Measurements from ENCODE around the gene FBXL19.
A peak's percentile ranks its signal among the peaks of the same experiment; 100 is the strongest.
"Not testable (repeated sequence)": the region's sequence is repeated elsewhere in the genome, so short reads cannot be mapped to it uniquely, and the experiment has no call there.

The FBXL19 gene

DNA sequence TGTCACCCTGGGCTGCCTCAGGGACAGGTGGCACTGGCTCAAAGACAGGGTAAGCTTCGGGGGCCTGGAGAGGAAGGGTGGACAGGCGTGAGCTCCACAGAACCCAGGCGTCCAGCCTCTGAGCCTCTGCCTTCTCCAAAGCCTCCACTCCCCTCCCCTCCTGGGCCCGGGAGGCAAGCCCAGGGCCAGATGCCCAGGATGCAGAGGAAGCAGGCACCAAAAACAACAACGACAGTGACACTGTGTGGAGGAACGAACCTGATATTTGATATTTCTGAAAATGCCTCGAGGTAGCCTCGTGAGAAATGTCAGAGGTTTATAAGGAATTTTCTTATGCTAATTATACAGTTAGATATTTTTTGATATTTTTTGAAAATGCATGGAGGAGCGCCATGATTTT is 35.4 kb upstream of the FBXL19 start:
- no peak overlapping the region for H3K4me3 ChIP-seq (ENCODE audit: extremely low read depth, insufficient read depth, low read length, poor library complexity, severe bottlenecking)
- H3K9me3 ChIP-seq (ENCODE audit: control insufficient read depth, low read length), result no peaks in the 10 kb centered on the region
- no peak overlapping the region for H3K27ac ChIP-seq (ENCODE audit: low read depth, low read length, severe bottlenecking)
- 95 to 98% methylated on average over 3 to 5 of the region's 9 CpGs for WGBS, 2 experiments (ENCODE audit: insufficient coverage in 2 of 2)
- H3K4me1 ChIP-seq (ENCODE audit: control insufficient read depth, insufficient read depth, low read length, poor library complexity, severe bottlenecking), result peaks cover 4% of the 10 kb centered on the region
- peaks cover 77% of the 10 kb centered on the region for H3K36me3 ChIP-seq (ENCODE audit: control insufficient read depth, insufficient read depth, low read length)

DNA sequence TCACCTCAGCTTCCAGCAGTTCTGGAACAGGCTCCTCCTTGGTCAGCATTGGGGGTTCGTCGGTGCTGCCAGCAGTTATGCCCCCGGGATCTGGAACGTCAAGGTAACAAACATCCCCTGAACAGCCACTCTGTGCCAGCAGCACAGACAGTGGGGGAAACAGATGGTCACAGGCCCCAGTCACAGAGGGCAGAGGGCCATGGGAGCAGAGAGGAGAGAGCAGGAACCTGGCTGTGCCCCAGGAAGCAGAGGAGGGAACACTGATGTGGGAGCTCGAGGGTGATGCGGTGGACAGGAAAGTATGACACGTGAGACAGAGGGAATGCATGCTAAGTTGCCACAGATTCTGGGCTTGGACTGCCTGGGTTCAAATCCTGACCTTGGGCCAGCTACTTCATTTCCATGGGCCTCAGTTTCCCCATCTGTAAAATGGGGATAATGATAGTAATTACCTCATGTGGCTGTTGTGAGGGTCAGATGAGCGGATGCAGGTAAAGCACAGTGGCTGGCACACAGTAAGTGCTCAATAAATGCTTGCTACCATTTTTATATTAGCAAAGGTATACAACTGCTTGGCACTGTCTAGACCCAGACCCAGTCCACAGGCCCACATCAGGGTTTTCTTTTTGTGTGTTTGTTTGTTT is 34.4 kb upstream of the FBXL19 start:
- H3K4me3 ChIP-seq (ENCODE audit: extremely low read depth, insufficient read depth, low read length, poor library complexity, severe bottlenecking), result no peak overlapping the region
- H3K27ac ChIP-seq (ENCODE audit: low read depth, low read length, severe bottlenecking), result no peak overlapping the region
- WGBS, 2 experiments (ENCODE audit: insufficient coverage in 2 of 2), result 98 to 100% methylated on average over 5 of the region's 8 CpGs
- no peaks in the 10 kb centered on the region for H3K9me3 ChIP-seq (ENCODE audit: control insufficient read depth, low read length)
- H3K36me3 ChIP-seq (ENCODE audit: control insufficient read depth, insufficient read depth, low read length), result peaks cover 72% of the 10 kb centered on the region
- peaks cover 5% of the 10 kb centered on the region for H3K4me1 ChIP-seq (ENCODE audit: control insufficient read depth, insufficient read depth, low read length, poor library complexity, severe bottlenecking)

DNA sequence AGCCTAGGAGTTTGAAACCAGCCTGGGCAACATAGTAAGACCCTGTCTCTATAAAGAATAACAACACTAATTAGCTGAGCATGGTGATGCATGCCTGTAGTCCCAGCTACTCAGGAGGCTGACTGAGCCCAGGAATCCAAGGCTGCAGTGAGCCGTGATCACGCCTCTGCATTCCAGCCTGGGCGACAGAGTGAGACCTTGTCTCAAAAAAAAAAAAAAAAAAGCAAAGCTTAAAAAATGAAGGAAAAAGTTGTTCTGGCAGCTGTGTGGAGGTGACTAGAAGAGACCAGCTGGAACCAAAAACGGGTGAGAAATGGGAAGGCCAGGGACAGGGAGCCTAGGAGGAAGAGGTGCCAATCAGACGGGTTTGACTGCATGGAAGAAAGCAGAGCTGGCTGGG is 33.7 kb upstream of the FBXL19 start:
- Histone ChIP-seq H3K4me3 (ENCODE audit: extremely low read depth, insufficient read depth, low read length, poor library complexity, severe bottlenecking) (no peak overlapping the region), H3K36me3 (ENCODE audit: control insufficient read depth, insufficient read depth, low read length) (peaks cover 64% of the 10 kb centered on the region), H3K4me1 (ENCODE audit: control insufficient read depth, insufficient read depth, low read length, poor library complexity, severe bottlenecking) (peaks cover 5% of the 10 kb centered on the region), H3K9me3 (ENCODE audit: control insufficient read depth, low read length) (no peaks in the 10 kb centered on the region), H3K27ac (ENCODE audit: low read depth, low read length, severe bottlenecking) (no peak overlapping the region)
- 92 to 93% methylated on average over 4 to 5 of the region's 5 CpGs for WGBS, 2 experiments (ENCODE audit: insufficient coverage in 2 of 2)

DNA sequence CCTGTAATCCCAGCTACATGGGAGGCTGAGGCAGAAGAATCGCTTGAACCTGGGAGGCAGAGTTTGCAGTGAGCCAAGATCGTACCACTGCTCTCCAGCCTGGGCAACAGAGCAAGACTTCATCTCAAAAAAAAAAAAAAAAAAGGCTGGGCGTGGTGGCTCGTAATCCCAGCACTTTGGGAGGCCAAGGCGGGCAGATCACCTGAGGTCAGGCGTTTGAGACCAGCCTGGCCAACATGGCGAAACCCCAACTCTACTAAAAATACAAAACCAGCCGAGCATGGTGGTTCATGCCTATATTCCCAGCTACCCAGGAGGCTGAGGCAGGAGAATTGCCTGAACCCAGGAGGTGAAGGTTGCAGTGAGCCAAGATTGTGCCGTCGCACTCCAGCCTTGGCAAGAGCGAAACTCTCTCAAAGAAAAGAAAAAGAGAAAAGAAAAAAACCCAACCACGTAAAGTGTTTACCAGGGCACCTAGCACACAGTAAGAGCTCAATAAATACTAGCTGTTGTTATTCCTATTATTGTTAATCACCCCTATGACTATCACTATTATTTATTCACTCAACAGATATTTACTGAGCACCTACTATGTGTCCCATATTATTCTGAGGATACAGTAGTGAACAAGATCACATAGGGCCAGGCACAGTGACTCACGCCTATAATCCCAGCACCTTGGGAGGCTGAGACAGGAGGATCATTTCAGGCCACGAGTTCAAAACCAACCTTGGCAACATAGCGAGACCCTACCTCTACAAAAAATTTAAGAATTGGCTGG is 32.1 kb upstream of the FBXL19 start:
- not testable (repeated sequence) for H3K9me3 ChIP-seq (ENCODE audit: control insufficient read depth, low read length); H3K4me3 ChIP-seq (ENCODE audit: extremely low read depth, insufficient read depth, low read length, poor library complexity, severe bottlenecking); H3K27ac ChIP-seq (ENCODE audit: low read depth, low read length, severe bottlenecking)
- H3K36me3 ChIP-seq (ENCODE audit: control insufficient read depth, insufficient read depth, low read length), result peaks cover 49% of the 10 kb centered on the region
- peaks cover 16% of the 10 kb centered on the region for H3K4me1 ChIP-seq (ENCODE audit: control insufficient read depth, insufficient read depth, low read length, poor library complexity, severe bottlenecking)
- WGBS, 2 experiments (ENCODE audit: insufficient coverage in 2 of 2), result 88 to 100% methylated on average over 4 to 9 of the region's 15 CpGs

DNA sequence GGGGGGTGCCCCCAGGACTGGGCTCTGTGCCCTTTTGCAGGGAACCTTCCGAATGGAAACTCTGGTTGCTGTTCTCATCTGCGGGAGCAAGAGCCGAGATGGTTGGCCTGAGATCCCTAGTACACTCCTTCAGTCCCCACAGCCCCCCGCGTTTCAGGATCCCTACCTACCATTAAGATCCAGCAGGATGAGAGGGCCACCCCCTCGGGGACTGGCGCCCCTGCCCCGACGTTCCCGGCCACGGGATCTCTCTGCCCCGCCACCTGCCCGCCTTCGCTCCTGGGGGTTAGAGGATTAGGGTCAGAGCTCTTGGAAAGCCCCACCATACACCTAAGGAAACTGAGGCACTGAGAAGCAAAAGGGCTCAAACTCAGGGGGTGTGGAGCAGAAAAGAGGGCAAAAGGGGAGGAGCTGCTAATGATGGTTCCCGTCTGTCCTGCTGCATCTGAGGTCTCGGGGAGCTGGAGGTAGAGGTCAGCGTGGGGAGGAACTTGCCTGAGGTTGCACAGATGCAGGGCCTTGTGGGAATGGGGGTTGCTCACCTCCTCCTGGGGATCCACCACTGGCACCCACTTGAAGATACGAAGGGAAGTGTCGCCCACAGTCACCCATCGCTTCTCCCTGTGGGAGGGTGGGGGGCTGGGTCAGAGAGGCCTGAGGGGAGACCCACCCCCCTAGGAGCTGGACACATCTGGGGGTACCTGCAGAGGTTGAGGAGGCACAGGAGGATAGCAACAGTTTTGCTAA is 30.5 kb upstream of the FBXL19 start:
- no peaks in the 10 kb centered on the region for H3K9me3 ChIP-seq (ENCODE audit: control insufficient read depth, low read length)
- 82 to 89% methylated on average over 4 to 6 of the region's 20 CpGs for WGBS, 2 experiments (ENCODE audit: insufficient coverage in 2 of 2)
- H3K4me1 ChIP-seq (ENCODE audit: control insufficient read depth, insufficient read depth, low read length, poor library complexity, severe bottlenecking), result peaks cover 17% of the 10 kb centered on the region
- H3K36me3 ChIP-seq (ENCODE audit: control insufficient read depth, insufficient read depth, low read length), result peaks cover 35% of the 10 kb centered on the region
- no peak overlapping the region for H3K27ac ChIP-seq (ENCODE audit: low read depth, low read length, severe bottlenecking)
- H3K4me3 ChIP-seq (ENCODE audit: extremely low read depth, insufficient read depth, low read length, poor library complexity, severe bottlenecking), result peak overlapping the region; percentile 67

DNA sequence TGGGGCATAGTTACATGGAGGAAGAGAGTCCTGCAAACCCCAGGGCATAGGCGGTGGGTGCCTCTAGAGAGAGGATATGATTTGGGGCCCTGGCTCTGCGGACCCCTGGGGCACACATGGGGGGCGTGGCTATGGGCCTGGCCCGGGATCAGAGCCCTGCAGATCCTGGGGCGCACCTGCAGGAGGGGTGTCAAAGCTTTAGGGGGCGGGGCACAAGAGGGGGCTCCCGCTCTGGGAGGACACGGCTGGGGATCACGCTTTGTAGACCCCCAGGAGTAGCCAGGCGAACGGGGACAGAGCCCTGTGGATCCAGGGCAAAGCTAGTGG is 30.0 kb upstream of the FBXL19 start:
- H3K27ac ChIP-seq (ENCODE audit: low read depth, low read length, severe bottlenecking), result peak overlapping the region; percentile 41
- H3K9me3 ChIP-seq (ENCODE audit: control insufficient read depth, low read length), result no peaks in the 10 kb centered on the region
- 2 to 11% methylated on average over 10 to 11 of the region's 11 CpGs for WGBS, 2 experiments (ENCODE audit: insufficient coverage in 2 of 2)
- peak overlapping the region; percentile 67 for H3K4me3 ChIP-seq (ENCODE audit: extremely low read depth, insufficient read depth, low read length, poor library complexity, severe bottlenecking)
- peaks cover 17% of the 10 kb centered on the region for H3K4me1 ChIP-seq (ENCODE audit: control insufficient read depth, insufficient read depth, low read length, poor library complexity, severe bottlenecking)
- H3K36me3 ChIP-seq (ENCODE audit: control insufficient read depth, insufficient read depth, low read length), result peaks cover 29% of the 10 kb centered on the region

DNA sequence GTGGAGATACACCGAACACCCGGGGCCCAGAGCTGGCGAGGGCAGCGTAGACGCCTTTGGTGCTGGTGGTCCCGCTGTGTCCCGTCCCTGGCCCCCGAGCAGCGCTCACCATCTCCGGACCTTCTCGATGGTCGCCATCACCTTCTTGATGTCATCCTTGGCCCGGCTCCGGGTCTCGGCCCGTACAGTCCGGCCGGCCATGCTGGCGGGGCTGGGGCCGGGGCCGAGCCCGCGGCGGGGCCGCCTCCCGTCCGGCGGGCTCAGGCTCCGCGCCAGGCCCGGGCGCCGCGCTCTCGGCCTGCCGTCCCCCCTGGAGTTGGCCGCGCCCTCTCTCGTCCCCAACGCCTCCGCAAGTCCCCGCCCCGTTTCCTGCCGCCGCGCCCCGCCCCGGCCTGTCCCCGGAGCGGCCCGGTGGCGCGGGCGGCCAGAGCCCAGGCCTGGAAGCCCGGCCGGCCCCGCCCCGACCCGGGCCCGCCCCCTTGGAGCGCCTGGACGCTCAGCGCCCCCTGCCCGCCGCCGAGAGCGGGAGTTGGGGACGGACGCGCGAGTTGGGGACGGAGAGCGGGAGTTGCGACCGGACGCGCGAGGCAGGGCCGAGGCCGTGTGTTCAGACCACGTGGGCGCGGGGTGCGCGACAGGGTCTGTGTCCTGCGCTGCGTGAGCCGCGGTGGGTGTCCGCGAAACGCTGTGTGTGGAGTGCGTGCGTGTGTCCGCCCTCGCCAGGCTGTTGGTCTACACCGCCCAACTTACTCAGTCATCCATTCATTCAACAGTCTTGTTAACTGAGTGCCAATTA is 29.4 kb upstream of the FBXL19 start, which contains the start of gene BCL7C:
Gene BCL7C (minus strand): TSS at position 334 of the 796 bp plus-strand sequence. CDS start 133 bp downstream, at position 201.
- Histone ChIP-seq H3K27ac (ENCODE audit: low read depth, low read length, severe bottlenecking) (peak within 1 kb of the TSS; percentile 74), H3K4me1 (ENCODE audit: control insufficient read depth, insufficient read depth, low read length, poor library complexity, severe bottlenecking) (peaks cover 17% of the 10 kb centered on the region), H3K4me3 (ENCODE audit: extremely low read depth, insufficient read depth, low read length, poor library complexity, severe bottlenecking) (peak within 1 kb of the TSS; percentile 67), H3K9me3 (ENCODE audit: control insufficient read depth, low read length) (no peaks in the 10 kb centered on the region), H3K36me3 (ENCODE audit: control insufficient read depth, insufficient read depth, low read length) (peaks cover 24% of the 10 kb centered on the region)
- 1% methylated on average over 75 to 94 of the region's 97 CpGs for WGBS, 2 experiments (ENCODE audit: insufficient coverage in 2 of 2)

DNA sequence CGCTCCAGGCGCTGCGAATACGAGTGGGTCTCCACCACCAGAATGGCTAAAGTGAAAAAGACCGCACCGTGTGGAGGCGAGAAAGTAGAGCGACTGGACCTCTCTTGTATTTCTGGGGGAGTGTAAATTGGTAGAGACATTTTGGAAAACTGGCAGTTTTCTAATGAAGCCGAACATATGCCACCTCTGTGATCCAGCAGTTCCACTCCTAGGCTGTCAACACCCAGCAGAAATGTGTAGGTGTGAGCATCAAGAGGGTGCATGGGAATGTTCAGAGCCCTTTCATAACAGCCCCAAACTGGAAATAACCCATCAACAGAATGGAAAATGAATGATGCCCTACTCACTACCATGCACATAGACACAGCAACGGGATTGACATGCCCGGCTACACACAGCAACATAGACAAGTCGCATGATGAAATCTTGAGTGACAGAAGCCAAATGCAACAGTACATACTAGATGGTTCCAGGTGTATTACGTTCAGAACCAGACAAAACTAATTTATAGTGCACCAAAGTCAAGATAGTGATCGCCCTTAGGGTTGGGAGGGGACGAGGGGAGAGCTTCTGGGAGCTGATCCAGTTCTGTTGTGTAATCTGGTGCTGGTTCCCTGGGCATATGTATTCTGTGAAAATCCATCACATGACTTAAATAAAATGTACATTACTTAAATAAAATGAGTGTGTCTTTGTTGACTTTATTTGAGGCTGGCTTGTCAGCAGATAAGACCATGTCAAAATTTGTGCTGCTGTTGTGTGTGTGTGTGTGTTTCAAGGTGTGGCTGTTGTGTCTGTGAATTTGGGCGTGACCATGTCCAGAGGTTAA is 28.6 kb upstream of the FBXL19 start:
- Histone ChIP-seq H3K36me3 (ENCODE audit: control insufficient read depth, insufficient read depth, low read length) (peaks cover 16% of the 10 kb centered on the region), H3K4me3 (ENCODE audit: extremely low read depth, insufficient read depth, low read length, poor library complexity, severe bottlenecking) (peak overlapping the region; percentile 67), H3K9me3 (ENCODE audit: control insufficient read depth, low read length) (no peaks in the 10 kb centered on the region), H3K27ac (ENCODE audit: low read depth, low read length, severe bottlenecking) (peak overlapping the region; percentile 74), H3K4me1 (ENCODE audit: control insufficient read depth, insufficient read depth, low read length, poor library complexity, severe bottlenecking) (peaks cover 17% of the 10 kb centered on the region)
- WGBS, 2 experiments (ENCODE audit: insufficient coverage in 2 of 2), result 57 to 84% methylated on average over 12 of the region's 16 CpGs

DNA sequence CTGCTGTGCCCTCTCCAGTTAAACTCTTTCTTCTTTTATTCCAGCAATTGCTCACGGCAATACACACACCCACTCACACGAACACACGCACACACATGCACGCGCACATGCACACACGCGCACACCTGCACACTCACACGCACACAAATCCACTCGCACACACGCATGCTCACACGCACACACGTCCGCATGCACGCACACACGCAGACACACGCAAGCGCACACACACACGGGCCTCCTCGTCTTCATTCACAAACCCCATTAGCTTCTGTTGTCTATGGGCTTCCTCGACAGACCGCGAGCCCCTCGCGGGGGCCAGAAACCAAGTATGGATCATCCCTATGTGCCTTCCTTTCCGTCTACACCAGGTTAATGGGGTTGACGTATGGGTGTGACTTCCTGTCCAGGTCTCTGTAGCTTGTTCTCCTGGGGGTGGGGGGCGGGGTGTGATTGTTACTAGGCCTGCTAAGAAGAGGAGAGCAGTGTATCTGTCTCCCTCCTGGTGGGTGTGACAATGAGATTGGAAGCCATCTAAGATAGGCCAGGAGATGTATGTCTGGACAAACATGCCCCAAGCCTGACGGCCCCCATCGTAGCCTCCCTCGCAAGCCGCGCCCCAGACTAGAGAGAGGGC is 27.6 kb upstream of the FBXL19 start:
- Histone ChIP-seq H3K36me3 (ENCODE audit: control insufficient read depth, insufficient read depth, low read length) (peaks cover 10% of the 10 kb centered on the region), H3K4me3 (ENCODE audit: extremely low read depth, insufficient read depth, low read length, poor library complexity, severe bottlenecking) (peak overlapping the region; percentile 64), H3K4me1 (ENCODE audit: control insufficient read depth, insufficient read depth, low read length, poor library complexity, severe bottlenecking) (peaks cover 17% of the 10 kb centered on the region), H3K9me3 (ENCODE audit: control insufficient read depth, low read length) (no peaks in the 10 kb centered on the region), H3K27ac (ENCODE audit: low read depth, low read length, severe bottlenecking) (peak overlapping the region; percentile 98)
- WGBS, 2 experiments (ENCODE audit: insufficient coverage in 2 of 2), result 73 to 79% methylated on average over 24 to 25 of the region's 32 CpGs
